NCI-H69 (cell line): ENCODE data around the gene MELTF.

Experiments
- DNase-seq: peaks from one replicate; lab custom pipeline; 2025; lab: John Stamatoyannopoulos, UW

MELTF gene

GRCh38 chr3:196968233-196969133 is 61.1 kb downstream of the MELTF start, which contains the start of gene PIGZ:
Gene PIGZ (minus strand): TSS chr3:196968833. CDS start chr3:196952031, 16,802 bp downstream.
- DNase-seq, result peak; percentile 75

GRCh38 chr3:196967412-196968232 is 62.0 kb downstream of the MELTF start:
- no peak for DNase-seq

- DNase-seq, result no peak
These were observed 62.9 kb downstream of the MELTF start for GRCh38 chr3:196966526-196967401.

GRCh38 chr3:196965804-196966173 is 63.8 kb downstream of the MELTF start:
- no peak for DNase-seq

GRCh38 chr3:196965112-196965803 is 64.4 kb downstream of the MELTF start:
- no peak for DNase-seq

GRCh38 chr3:196963631-196963953 is 66.0 kb downstream of the MELTF start:
- DNase-seq, result no peak

- no peak for DNase-seq
These were observed 66.5 kb downstream of the MELTF start for GRCh38 chr3:196962930-196963630.

- DNase-seq, result peak; percentile 56
These were observed 67.3 kb downstream of the MELTF start for GRCh38 chr3:196962108-196962929.

GRCh38 chr3:196954832-196955231 is 74.8 kb downstream of the MELTF start:
- DNase-seq, result no peak
